ENCODE data around the gene AHCTF1.
"Not testable (repeated sequence)": the region's sequence is repeated elsewhere in the genome, so short reads cannot be mapped to it uniquely, and the experiment has no call there.

The AHCTF1 gene

DNA sequence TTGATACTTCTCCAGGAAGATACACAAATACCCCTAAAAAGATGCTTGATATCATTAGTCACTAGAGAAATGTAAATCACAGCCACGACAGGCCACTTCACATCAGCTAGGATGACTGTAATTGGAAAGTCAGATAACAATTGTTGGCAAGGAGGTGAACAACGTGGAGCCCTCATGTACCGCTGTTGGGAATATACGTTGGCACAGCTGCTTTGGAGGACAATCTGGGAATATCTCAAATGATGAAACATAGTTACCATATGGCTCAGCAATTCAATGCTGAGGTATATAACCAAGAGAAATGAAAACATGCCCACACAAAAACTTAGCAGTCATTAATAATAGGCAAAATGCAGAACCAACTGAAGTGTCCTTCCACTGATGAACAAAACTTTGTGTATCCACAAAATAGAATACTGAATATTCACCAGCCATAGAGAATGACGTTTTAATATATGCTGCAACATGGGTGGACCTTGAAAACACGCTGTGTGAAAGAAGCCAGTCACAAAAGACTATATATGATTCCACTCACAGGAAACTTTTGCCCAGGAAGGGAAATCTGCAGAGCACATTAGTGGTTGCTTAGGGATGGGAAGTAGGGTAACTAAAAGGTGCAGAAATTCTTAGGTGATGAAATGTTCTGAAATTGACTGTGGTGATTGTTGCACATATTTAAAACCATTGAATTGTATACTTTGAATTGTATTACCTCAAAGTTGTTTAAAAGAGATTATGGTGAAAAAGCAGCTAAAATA, 95.4 kb downstream of the AHCTF1 start:
- no peak for DNase-seq

DNA sequence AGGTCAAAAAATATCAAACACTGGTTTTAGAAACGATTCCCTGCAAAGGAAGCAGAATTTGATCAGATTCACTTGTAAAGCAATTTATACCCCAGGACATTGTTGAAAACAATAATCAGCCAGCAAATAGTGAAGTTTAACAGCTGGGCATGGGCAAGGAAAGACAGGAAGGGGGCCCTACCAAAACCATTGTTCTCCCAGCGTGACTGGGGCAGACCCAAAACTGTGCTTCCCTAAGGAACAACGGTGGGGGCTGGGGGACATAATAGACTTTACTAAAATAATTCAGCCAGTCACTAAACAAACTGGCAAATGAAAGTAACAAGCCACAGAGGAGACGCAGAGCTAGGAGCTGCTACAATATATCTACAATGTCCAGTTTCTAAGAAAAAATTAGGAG, 100.2 kb downstream of the AHCTF1 start:
- no peak for DNase-seq

- no peak for DNase-seq
Measured at GRCh38 chr1:246828818-246829217, 102.9 kb downstream of the AHCTF1 start.

GRCh38 chr1:246827396-246827795, 104.4 kb downstream of the AHCTF1 start:
- peak; percentile 64 for DNase-seq

DNA sequence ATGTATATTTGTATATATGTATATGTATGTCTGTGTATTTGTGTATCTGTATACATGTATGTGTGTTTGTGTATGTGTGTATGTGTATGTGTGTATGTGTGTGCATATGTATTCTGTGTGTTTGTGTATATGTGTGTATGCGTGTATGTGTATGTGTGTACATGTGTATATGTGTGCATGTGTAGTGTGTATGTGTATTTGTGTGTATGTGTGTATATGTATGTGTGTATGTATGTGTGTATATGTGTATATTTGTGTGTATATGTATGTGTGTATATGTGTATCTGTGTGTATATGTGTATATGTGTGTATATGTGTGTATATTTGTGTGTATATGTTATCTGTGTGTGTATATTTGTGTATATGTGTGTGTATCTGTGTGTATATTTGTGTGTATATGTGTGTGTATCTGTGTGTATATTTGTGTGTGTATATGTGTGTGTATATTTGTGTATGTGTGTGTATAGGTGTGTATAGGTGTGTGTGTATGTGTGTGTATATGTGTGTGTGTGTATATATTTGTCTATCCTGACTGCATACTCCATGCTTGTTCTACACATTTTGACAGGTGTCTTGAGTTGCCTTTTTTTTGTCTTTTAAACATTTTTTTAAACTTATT, 106.1 kb downstream of the AHCTF1 start:
- DNase-seq, result no peak

- no peak for DNase-seq
Measured at GRCh38 chr1:246824541-246824940, 107.2 kb downstream of the AHCTF1 start.

GRCh38 chr1:246822154-246822553, 109.6 kb downstream of the AHCTF1 start:
- DNase-seq, result not testable (repeated sequence)

DNA sequence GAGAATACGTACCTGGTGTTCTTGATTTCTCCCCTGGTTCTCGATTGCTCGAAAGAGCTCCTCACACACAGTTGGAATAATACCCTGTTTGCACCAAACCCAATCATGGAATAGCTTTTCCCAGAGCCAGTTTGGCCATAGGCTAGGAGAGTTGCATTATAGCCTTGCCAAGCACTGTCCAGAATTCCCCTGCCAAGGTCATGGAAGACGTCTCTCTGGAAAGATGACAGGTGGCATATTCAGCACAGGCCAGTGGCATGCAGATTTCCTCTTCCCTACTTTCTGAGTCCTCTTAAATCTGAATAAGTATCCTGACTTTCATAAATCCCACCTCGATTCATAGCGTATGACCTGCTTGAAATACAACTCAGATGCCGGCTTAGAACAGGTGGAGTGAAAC, 111.1 kb downstream of the AHCTF1 start:
- no peak for DNase-seq

DNA sequence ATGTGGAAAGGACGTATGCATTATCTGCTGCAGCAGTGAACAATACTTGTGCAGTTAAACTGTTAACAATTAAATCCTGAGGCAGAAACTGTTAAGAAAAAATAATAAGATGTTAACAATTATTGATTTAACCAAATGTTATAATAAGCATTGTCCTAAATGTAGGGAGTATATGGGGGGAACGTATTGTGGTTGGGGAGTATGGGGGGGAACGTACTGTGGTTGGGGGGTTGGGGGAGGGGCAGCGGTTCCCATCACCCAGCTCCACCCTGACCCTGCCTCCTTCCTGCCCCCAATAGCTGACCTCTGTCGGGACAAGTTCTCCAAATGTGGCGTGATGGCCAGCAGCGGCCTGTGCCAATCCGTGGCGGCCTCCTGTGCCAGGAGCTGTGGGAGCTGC, 114.0 kb downstream of the AHCTF1 start:
- peak; percentile 24 for DNase-seq

DNA sequence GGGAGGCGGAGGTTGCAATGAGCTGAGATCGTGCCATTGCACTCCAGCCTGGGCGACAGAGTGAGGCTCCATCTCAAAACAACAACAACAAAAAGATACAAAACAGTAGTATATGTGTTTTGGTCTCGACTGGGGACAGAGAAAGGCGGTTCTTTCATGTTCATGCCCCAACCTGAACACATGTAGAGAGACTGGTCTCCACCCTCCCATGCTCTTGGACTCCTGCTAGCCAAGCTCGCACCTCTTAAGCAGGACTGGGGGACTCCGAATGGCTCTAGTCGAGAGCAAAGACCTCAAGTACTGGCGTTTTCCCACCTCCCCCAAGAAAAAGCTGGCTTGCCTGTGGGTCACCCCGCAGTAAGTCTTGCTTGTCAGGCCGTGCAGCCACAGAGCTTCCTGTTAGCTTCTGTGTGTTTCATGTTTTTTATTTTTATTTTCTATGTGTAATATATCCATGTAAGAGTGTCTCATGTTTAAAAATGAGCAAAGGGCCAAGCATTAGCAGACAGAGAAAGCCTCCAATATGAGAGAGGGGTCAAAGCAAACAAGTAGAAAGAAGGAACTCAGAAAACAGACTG, 116.0 kb downstream of the AHCTF1 start:
- DNase-seq, result no peak

DNA sequence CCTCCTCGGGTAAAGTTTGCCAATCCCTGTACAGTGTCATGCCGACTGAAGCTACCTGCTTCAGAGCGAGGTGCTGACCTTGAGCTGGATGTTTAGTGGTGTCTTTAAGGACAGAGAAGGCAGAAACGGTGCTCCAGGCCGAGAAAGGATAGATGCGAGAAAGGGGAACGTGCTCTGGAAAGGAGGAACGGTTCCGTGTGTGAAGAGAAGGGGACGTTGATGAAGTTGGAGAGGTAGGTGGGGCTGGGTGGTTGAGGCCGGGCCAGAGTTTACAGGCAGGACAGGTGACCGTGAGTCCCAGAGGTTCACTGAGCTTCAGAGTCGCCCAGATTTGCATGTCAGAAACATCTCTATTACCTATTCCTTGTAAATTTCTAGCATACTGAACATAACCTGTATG, 116.9 kb downstream of the AHCTF1 start:
- no peak for DNase-seq

DNA sequence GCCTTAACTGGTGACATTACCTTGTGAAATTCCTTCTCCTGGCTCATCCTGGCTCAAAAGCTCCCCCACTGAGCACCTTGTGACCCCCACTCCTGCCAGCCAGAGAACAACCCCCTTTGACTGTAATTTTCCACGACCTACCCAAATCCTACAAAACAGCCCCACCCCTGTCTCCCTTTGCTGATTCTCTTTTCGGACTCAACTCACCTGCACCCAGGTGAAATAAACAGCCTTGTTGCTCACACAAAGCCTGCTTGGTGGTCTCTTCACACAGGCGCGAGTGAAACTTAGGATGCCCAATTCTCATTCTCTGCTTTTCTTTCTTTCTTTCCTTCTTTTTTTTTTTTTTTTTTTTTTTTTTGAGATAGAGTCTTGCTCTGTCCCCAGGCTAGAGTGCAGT, 118.4 kb downstream of the AHCTF1 start:
- DNase-seq, result not testable (repeated sequence)

GRCh38 chr1:246811985-246812384, 119.8 kb downstream of the AHCTF1 start:
- no peak for DNase-seq

DNA sequence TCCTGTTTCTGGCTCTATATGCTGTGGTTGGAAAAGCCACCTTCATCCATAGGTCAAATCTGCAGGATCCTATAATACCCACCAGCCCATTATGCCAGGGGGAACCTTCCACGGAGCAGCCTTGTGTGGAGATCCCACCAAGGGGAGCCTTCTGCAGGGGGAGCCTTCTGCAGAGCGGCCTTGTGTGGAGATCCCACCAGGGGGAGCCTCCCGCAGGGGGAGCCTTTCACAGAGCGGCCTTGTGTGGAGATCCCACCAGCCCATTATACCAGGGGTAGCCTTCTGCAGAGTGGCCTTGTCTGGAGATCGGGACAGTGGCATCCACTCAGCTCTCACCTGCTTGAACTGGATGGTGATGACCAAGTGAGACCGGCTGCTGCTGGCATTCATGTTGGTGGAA, 122.3 kb downstream of the AHCTF1 start:
- DNase-seq, result no peak

GRCh38 chr1:246805135-246805716, 126.5 kb downstream of the AHCTF1 start:
- DNase-seq, result peak; percentile 26

DNA sequence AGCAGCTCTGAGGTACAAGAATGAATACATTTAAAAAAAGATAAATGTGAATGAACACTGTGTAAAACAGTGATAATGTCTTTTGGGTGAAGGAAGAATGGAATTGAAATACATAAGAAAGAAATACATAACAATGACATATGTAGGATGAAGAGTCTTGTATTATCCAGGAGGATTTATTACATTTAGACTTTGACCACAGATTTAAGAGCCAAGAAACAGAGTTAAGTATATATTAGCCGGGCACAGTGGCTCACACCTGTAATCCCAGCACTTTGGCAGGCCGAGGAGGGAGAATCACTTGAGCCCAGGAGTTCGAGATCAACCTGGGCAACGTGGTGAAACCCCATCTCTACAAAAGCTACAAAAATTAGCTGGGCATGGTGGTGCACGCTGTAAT, 127.9 kb downstream of the AHCTF1 start:
- no peak for DNase-seq

DNA sequence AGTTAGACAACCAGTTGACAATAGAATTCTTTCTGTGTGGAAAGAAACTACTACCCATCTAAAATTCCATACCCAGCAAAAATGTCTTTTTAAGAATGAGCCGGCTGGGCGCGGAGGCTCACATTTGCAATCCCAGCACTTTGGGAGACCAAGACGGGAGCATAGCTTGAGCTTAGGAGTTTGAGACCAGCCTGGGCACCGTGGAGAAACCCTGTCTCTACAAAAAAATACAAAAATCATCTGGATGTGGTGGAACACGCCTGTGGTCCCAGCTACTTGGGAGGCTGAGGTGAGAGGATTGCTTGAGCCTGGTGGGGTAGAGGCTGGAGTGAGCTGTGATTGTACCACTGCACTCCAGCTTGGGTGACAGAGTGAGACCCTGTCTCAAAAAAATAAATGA, 128.4 kb downstream of the AHCTF1 start:
- DNase-seq, result no peak

- DNase-seq, result no peak
Measured at GRCh38 chr1:246801241-246802020, 130.3 kb downstream of the AHCTF1 start.

- no peak for DNase-seq
Measured at GRCh38 chr1:246800756-246801155, 131.0 kb downstream of the AHCTF1 start.

- DNase-seq, result no peak
Measured at GRCh38 chr1:246800356-246800755, 131.4 kb downstream of the AHCTF1 start.

DNA sequence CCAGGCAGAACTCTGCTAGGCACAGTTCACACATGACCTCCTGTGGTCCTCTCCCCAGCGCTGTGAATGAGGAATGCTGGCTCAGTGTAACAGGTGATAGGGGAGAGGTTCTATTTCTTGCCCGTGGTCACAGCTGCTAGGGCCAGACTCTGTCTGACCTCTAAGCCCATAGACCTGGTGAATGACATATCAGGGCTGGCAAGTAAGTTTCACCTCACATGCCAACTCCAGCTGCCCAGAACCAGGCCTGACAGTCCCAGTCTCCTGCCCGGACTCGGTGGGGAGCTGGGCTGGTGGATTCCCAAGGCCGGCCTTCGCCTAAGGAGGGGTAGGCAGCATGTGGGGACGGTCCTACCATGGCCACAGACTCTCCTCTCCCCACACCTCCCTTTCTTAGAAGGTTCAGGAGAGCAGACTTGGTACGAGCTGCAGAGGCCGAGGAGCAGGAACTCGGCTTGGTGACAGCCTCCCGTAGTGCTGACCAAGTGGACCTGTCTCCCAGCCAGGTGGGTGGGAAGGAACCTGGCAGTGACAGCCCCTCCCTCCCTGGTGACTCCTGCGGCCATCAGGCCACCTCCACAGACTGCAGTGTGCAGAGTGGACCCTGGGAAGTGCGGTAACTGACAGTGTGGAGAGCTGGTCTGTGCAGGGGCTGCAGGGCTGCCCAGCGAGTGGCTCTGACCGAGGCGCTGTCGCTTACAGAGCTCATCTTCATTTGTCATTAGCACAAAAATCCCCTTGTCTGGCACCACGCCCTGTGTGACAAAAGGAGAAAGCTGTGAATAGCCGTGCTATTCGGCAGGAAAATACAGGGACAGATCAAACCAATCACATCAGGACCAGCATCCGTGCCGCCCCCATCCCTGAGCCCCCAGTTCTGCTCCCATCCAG, 132.9 kb downstream of the AHCTF1 start:
- DNase-seq, result no peak

DNA sequence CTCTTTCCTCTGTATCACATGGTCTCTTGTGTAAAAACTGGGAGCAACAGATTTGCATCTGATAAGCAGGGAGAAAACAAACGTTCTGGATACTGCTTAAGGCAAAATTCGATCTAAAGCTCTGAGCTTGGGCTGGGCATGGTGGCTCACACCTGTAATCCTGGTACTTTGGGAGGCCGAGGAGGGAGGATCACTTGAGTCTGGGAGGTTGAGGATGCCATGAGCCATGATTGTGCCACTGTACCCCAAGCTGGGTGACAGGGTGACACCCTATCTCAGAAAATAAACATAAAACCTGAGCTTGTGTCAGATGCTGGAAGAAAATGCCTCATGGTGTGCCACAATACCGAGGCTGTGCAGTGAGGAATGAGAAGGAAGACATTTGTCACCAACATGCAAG, 133.6 kb downstream of the AHCTF1 start:
- no peak for DNase-seq

Data from NCI-H2029 treated with DMSO at 0.1 percent for 48 hours (cell line).